ENCODE results near the gene SH3RF2.
"Not testable (repeated sequence)": the region's sequence is repeated elsewhere in the genome, so short reads cannot be mapped to it uniquely, and the experiment has no call there.

SH3RF2 gene

GRCh38 chr5:146010447-146010846 lies 74.1 kb downstream of the SH3RF2 start:
- DNase-seq = not testable (repeated sequence)

- DNase-seq = no peak
Measured at GRCh38 chr5:146013761-146014160, 77.4 kb downstream of the SH3RF2 start.

- no peak for DNase-seq
Measured at GRCh38 chr5:146015001-146015400, 78.6 kb downstream of the SH3RF2 start.

- DNase-seq = no peak
Measured at GRCh38 chr5:146016764-146017484, 80.5 kb downstream of the SH3RF2 start.

- no peak for DNase-seq
Measured at GRCh38 chr5:146018514-146019375, 82.4 kb downstream of the SH3RF2 start.

GRCh38 chr5:146020100-146020499 lies 83.7 kb downstream of the SH3RF2 start:
- DNase-seq = no peak

- DNase-seq = no peak
Measured at GRCh38 chr5:146024034-146024433, 87.7 kb downstream of the SH3RF2 start.

GRCh38 chr5:146025114-146025680 lies 88.8 kb downstream of the SH3RF2 start:
- no peak for DNase-seq

- no peak for DNase-seq
Measured at GRCh38 chr5:146025681-146026080, 89.3 kb downstream of the SH3RF2 start.

GRCh38 chr5:146026307-146027010 lies 90.1 kb downstream of the SH3RF2 start:
- DNase-seq = no peak

- DNase-seq = no peak
Measured at GRCh38 chr5:146027751-146028150, 91.4 kb downstream of the SH3RF2 start.

- no peak for DNase-seq
Measured at GRCh38 chr5:146032911-146033310, 96.5 kb downstream of the SH3RF2 start.

- DNase-seq = no peak
Measured at GRCh38 chr5:146034127-146034526, 97.7 kb downstream of the SH3RF2 start.

- no peak for DNase-seq
Measured at GRCh38 chr5:146034605-146035004, 98.2 kb downstream of the SH3RF2 start.

- DNase-seq = no peak
Measured at GRCh38 chr5:146039420-146039819, 103.0 kb downstream of the SH3RF2 start.

GRCh38 chr5:146040527-146040926 lies 104.1 kb downstream of the SH3RF2 start:
- no peak for DNase-seq

GRCh38 chr5:146041180-146041789 lies 104.9 kb downstream of the SH3RF2 start:
- peak in 1 of 2 experiments; percentile 6 for DNase-seq

- DNase-seq = no peak
Measured at GRCh38 chr5:146042628-146043279, 106.4 kb downstream of the SH3RF2 start.

GRCh38 chr5:146043722-146044121 lies 107.3 kb downstream of the SH3RF2 start:
- DNase-seq = no peak

GRCh38 chr5:146047396-146047795 lies 111.0 kb downstream of the SH3RF2 start:
- no peak for DNase-seq

GRCh38 chr5:146048994-146049703 lies 112.8 kb downstream of the SH3RF2 start:
- peak; percentile 19 to 72 for DNase-seq

GRCh38 chr5:146049704-146050026 lies 113.3 kb downstream of the SH3RF2 start:
- DNase-seq = no peak
